ENCODE results near the gene GARIN5A. TPM values are rescaled to one million over a fixed set of nuclear protein-coding genes. Genes with fewer than 3 reads are reported as not detected.
"Not testable (repeated sequence)": the region's sequence is repeated elsewhere in the genome, so short reads cannot be mapped to it uniquely, and the experiment has no call there.

Gene GARIN5A
- total and polyA plus RNA-seq, 5 donors from 2014 or later = 0.39 to 0.83 (median 0.64) TPM; not detected in 2

GRCh38 chr19:50475736-50476223 is 868 bp downstream of the GARIN5A start:
- Histone ChIP-seq H3K27ac (ENCODE audit: insufficient read depth, low read length, poor library complexity, severe bottlenecking) (peak overlapping the region; percentile 85), H3K36me3 (ENCODE audit: control insufficient read depth, insufficient read depth, low read length) (peaks cover 18% of the 10 kb centered on the region), H3K4me3 (ENCODE audit: low read depth, low read length) (no peak overlapping the region), H3K27me3 (ENCODE audit: control insufficient read depth, insufficient read depth, low read length) (no peaks in the 10 kb centered on the region), H3K9me3 (ENCODE audit: control insufficient read depth in 2 of 2, low read length in 2 of 2) (no peaks in the 10 kb centered on the region), H3K4me1 (ENCODE audit: control insufficient read depth, insufficient read depth, low read length, poor library complexity, severe bottlenecking) (peaks cover 26% of the 10 kb centered on the region)
- Mint-ChIP-seq H3K4me1 (peaks cover 0 to 25% (median 19%) of the 10 kb centered on the region in 4 donors), H3K36me3 (peaks cover 11% of the 10 kb centered on the region), H3K27me3 (peaks cover 9% of the 10 kb centered on the region), H3K27ac (peak overlapping the region; percentile 97 to 99 (median 98)), H3K9me3 (no peaks in the 10 kb centered on the region), H3K4me3 (peak overlapping the region; percentile 98 to 99 (median 99))
- DNase-seq (no peak), ATAC-seq (ENCODE audit: low read depth in 2 of 2) (no peak)

- ATAC-seq (ENCODE audit: low read depth in 2 of 2) (no peak), DNase-seq (no peak)
- peaks cover 11% of the 10 kb centered on the region for H3K36me3 Mint-ChIP-seq
Observed at GRCh38 chr19:50475101-50475568, 1.5 kb downstream of the GARIN5A start.

GRCh38 chr19:50473336-50473735 is 3.3 kb downstream of the GARIN5A start:
- not testable (repeated sequence) for H3K4me3 ChIP-seq (ENCODE audit: low read depth, low read length); ATAC-seq (ENCODE audit: low read depth in 2 of 2); H3K9me3 ChIP-seq (ENCODE audit: control insufficient read depth in 2 of 2, low read length in 2 of 2); H3K27me3 ChIP-seq (ENCODE audit: control insufficient read depth, insufficient read depth, low read length); H3K4me3 Mint-ChIP-seq; H3K27me3 Mint-ChIP-seq; H3K27ac ChIP-seq (ENCODE audit: insufficient read depth, low read length, poor library complexity, severe bottlenecking); H3K36me3 ChIP-seq (ENCODE audit: control insufficient read depth, insufficient read depth, low read length); DNase-seq; H3K27ac Mint-ChIP-seq; H3K9me3 Mint-ChIP-seq; H3K36me3 Mint-ChIP-seq
- peaks cover 0 to 25% (median 16%) of the 10 kb centered on the region in 4 donors for H3K4me1 Mint-ChIP-seq
- peaks cover 21% of the 10 kb centered on the region for H3K4me1 ChIP-seq (ENCODE audit: control insufficient read depth, insufficient read depth, low read length, poor library complexity, severe bottlenecking)

More at GRCh38 chr19:50475101-50475568, 1.5 kb downstream of the GARIN5A start:
- peak overlapping the region; percentile 85 to 98 (median 97) for H3K27ac Mint-ChIP-seq
- no peaks in the 10 kb centered on the region for H3K9me3 ChIP-seq (ENCODE audit: control insufficient read depth in 2 of 2, low read length in 2 of 2)
- peaks cover 0 to 25% (median 19%) of the 10 kb centered on the region in 4 donors for H3K4me1 Mint-ChIP-seq
- peak overlapping the region; percentile 73 to 99 (median 98) for H3K4me3 Mint-ChIP-seq
- no peak overlapping the region for H3K4me3 ChIP-seq (ENCODE audit: low read depth, low read length)
- H3K27me3 Mint-ChIP-seq = peaks cover 9% of the 10 kb centered on the region
- peak overlapping the region; percentile 10 for H3K27ac ChIP-seq (ENCODE audit: insufficient read depth, low read length, poor library complexity, severe bottlenecking)
- peaks cover 26% of the 10 kb centered on the region for H3K4me1 ChIP-seq (ENCODE audit: control insufficient read depth, insufficient read depth, low read length, poor library complexity, severe bottlenecking)
- H3K9me3 Mint-ChIP-seq = peaks cover 0 to 1% (median 0%) of the 10 kb centered on the region in 7 donors
- no peaks in the 10 kb centered on the region for H3K27me3 ChIP-seq (ENCODE audit: control insufficient read depth, insufficient read depth, low read length)
- peaks cover 12% of the 10 kb centered on the region for H3K36me3 ChIP-seq (ENCODE audit: control insufficient read depth, insufficient read depth, low read length)

GRCh38 chr19:50468818-50469217 is 7.8 kb downstream of the GARIN5A start:
- DNase-seq (no peak), ATAC-seq (ENCODE audit: low read depth in 2 of 2) (no peak)
- H3K4me1 ChIP-seq (ENCODE audit: control insufficient read depth, insufficient read depth, low read length, poor library complexity, severe bottlenecking) = no peaks in the 10 kb centered on the region
- no peaks in the 10 kb centered on the region for H3K9me3 ChIP-seq (ENCODE audit: control insufficient read depth in 2 of 2, low read length in 2 of 2)
- Mint-ChIP-seq H3K4me3 (no peak overlapping the region), H3K27me3 (no peaks in the 10 kb centered on the region), H3K27ac (no peak overlapping the region), H3K4me1 (no peaks in the 10 kb centered on the region), H3K9me3 (peaks cover 0 to 2% (median 0%) of the 10 kb centered on the region in 7 donors), H3K36me3 (no peaks in the 10 kb centered on the region)
- H3K36me3 ChIP-seq (ENCODE audit: control insufficient read depth, insufficient read depth, low read length) = no peaks in the 10 kb centered on the region
- H3K4me3 ChIP-seq (ENCODE audit: low read depth, low read length) = no peak overlapping the region
- H3K27me3 ChIP-seq (ENCODE audit: control insufficient read depth, insufficient read depth, low read length) = no peaks in the 10 kb centered on the region
- H3K27ac ChIP-seq (ENCODE audit: insufficient read depth, low read length, poor library complexity, severe bottlenecking) = no peak overlapping the region

- H3K9me3 Mint-ChIP-seq = peaks cover 0 to 2% (median 0%) of the 10 kb centered on the region in 7 donors
- no peak for ATAC-seq (ENCODE audit: low read depth in 2 of 2)
- H3K9me3 ChIP-seq (ENCODE audit: control insufficient read depth in 2 of 2, low read length in 2 of 2) = no peaks in the 10 kb centered on the region
Observed at GRCh38 chr19:50467566-50467965, 9.1 kb downstream of the GARIN5A start.

GRCh38 chr19:50466706-50467039 is 10.0 kb downstream of the GARIN5A start:
- Mint-ChIP-seq H3K4me3 (no peak overlapping the region), H3K4me1 (peaks cover 0 to 4% (median 0%) of the 10 kb centered on the region in 4 donors), H3K27ac (no peak overlapping the region), H3K36me3 (no peaks in the 10 kb centered on the region), H3K9me3 (peaks cover 0 to 2% (median 0%) of the 10 kb centered on the region in 7 donors), H3K27me3 (no peaks in the 10 kb centered on the region)
- Histone ChIP-seq H3K27ac (ENCODE audit: insufficient read depth, low read length, poor library complexity, severe bottlenecking) (no peak overlapping the region), H3K27me3 (ENCODE audit: control insufficient read depth, insufficient read depth, low read length) (no peaks in the 10 kb centered on the region), H3K4me3 (ENCODE audit: low read depth, low read length) (no peak overlapping the region), H3K36me3 (ENCODE audit: control insufficient read depth, insufficient read depth, low read length) (no peaks in the 10 kb centered on the region), H3K4me1 (ENCODE audit: control insufficient read depth, insufficient read depth, low read length, poor library complexity, severe bottlenecking) (no peaks in the 10 kb centered on the region), H3K9me3 (ENCODE audit: control insufficient read depth in 2 of 2, low read length in 2 of 2) (no peaks in the 10 kb centered on the region)
- no peak for DNase-seq
- ATAC-seq (ENCODE audit: low read depth in 2 of 2) = no peak

More at GRCh38 chr19:50467566-50467965, 9.1 kb downstream of the GARIN5A start:
- no peaks in the 10 kb centered on the region for H3K27me3 ChIP-seq (ENCODE audit: control insufficient read depth, insufficient read depth, low read length)
- H3K27ac ChIP-seq (ENCODE audit: insufficient read depth, low read length, poor library complexity, severe bottlenecking) = no peak overlapping the region
- Mint-ChIP-seq H3K4me1 (peaks cover 0 to 4% (median 0%) of the 10 kb centered on the region in 4 donors), H3K4me3 (no peak overlapping the region), H3K27me3 (no peaks in the 10 kb centered on the region), H3K27ac (no peak overlapping the region), H3K36me3 (no peaks in the 10 kb centered on the region)
- H3K4me1 ChIP-seq (ENCODE audit: control insufficient read depth, insufficient read depth, low read length, poor library complexity, severe bottlenecking) = no peaks in the 10 kb centered on the region
- DNase-seq = no peak
- no peak overlapping the region for H3K4me3 ChIP-seq (ENCODE audit: low read depth, low read length)
- H3K36me3 ChIP-seq (ENCODE audit: control insufficient read depth, insufficient read depth, low read length) = no peaks in the 10 kb centered on the region

- Mint-ChIP-seq H3K4me1 (peaks cover 0 to 4% (median 3%) of the 10 kb centered on the region in 4 donors), H3K27ac (no peak overlapping the region), H3K27me3 (no peaks in the 10 kb centered on the region), H3K9me3 (peaks cover 0 to 2% (median 0%) of the 10 kb centered on the region in 7 donors), H3K4me3 (no peak overlapping the region), H3K36me3 (no peaks in the 10 kb centered on the region)
- Histone ChIP-seq H3K27me3 (ENCODE audit: control insufficient read depth, insufficient read depth, low read length) (no peaks in the 10 kb centered on the region), H3K27ac (ENCODE audit: insufficient read depth, low read length, poor library complexity, severe bottlenecking) (no peak overlapping the region), H3K4me1 (ENCODE audit: control insufficient read depth, insufficient read depth, low read length, poor library complexity, severe bottlenecking) (peaks cover 4% of the 10 kb centered on the region), H3K4me3 (ENCODE audit: low read depth, low read length) (no peak overlapping the region), H3K36me3 (ENCODE audit: control insufficient read depth, insufficient read depth, low read length) (no peaks in the 10 kb centered on the region), H3K9me3 (ENCODE audit: control insufficient read depth in 2 of 2, low read length in 2 of 2) (no peaks in the 10 kb centered on the region)
- DNase-seq (no peak), ATAC-seq (ENCODE audit: low read depth in 2 of 2) (no peak)
Observed at GRCh38 chr19:50465986-50466705, 10.5 kb downstream of the GARIN5A start.

All from CD4-positive, CD25-positive, alpha-beta regulatory T cell (primary cell).